HG03460 (cell line): ENCODE measurements around the gene CACNA2D4.

ENCODE experiments used
- ATAC-seq: cut with Tn5 transposase; IDR thresholded peaks from one replicate; pipeline ENCODE4 v1.9.1; 2021; ENCODE audit not compliant: unreplicated experiment

CACNA2D4 gene

DNA sequence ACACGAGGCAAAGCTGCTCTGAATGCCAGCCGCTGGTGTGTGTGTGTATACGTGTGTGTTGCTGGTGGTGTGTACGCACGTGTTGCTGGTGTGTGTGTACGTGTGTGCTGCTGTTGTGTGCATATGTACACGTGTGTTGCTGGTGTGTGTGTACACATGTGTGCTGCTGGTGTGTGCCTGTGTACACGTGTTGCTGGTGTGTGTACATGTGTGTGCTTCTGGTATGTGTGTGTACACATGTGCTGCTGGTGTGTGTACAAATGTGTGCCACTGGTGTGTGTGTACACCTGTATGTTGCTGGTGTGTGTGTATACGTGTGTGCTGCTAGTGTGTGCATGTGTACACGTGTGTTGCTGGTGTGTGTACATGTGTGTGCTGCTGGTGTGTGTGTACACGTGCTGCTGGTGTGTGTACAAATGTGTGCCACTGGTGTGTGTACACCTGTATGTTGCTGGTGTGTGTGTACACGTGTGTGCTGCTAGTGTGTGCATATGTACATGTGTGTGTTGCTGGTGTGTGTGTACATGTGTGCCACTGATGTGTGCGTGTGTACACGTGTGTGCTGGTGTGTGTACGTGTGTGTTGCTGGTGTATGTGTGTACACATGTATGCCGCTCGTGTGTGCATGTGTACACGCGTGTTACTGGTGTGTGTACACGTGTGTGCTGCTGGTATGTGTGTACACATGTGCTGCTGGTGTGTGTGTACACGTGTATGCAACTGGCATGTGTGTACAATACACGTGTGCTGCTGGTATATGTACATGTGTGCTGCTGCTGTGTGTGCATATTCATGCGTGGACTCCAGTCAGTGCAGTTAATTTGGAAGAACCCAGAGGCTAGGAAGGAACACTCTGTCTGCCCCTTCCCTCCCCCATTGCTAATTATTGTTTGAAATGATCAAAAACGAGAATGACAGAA, 47.2 kb downstream of the CACNA2D4 start:
- no peak for ATAC-seq

DNA sequence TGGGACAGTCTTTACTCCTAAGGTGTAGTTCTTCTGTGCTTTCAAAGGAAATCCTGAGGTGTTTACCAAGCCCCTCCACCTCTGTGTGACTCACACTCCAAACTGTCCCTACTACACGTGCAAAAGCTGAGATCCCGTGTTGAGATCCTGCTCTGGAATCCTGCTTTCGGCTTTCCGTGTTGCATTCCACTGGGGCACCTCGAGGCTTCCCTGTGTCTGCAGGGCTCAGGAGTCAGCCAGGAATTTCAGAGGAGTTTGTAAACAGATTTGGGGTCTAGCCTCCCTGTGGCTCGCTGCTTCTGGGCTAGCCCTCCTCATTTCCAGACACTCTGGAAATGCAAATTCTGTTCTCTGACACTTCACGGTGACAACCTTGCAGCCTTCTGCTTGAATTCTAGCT, 48.4 kb downstream of the CACNA2D4 start:
- ATAC-seq: no peak

DNA sequence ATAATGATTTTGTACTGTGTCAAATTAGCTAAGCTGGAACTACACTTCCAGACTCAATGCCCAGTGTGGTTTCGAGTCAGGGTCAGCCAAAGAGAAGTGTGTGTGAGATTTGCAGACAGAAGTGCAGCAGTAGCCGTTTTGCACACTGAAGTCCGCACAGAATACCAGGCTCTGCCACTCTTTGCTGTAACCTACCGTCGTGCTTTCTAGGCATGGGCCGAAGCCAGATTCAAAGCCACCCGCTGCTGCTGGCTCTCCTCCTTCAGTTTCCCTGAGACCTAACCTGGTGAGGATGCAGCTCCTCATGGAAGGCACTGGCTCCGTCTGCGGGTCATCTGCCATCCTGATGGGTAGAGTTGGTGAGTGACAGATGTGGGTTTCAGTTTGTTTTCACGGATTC, 49.3 kb downstream of the CACNA2D4 start:
- ATAC-seq: no peak

DNA sequence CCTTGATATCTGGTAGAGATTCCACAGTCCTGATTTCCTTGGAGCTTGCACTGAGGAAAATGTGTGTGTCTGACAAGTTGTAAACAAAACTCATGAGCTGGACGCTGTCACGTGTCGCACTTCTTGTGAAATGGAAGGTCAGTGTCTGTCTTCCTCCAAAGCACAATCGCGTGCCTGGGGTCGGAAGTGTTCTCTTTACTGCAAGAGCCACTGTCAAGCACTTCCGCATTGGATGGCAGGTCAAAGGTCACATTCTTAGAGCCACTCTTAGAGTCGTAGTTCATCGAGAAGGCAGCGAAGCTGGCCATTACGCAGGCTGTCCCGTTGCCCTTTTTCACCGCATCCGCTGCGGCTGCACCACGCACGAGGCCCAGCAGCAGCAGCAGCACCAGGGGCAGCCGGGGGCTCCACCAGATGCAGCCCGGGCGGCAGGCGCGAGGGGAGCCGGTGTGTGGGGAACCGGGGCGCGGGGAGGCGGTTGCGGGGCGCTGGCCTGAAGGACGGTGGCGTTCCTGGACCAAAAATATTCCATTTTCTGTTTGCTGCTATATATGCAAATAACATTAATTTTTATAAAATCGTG, 53.1 kb downstream of the CACNA2D4 start:
- ATAC-seq: no peak

DNA sequence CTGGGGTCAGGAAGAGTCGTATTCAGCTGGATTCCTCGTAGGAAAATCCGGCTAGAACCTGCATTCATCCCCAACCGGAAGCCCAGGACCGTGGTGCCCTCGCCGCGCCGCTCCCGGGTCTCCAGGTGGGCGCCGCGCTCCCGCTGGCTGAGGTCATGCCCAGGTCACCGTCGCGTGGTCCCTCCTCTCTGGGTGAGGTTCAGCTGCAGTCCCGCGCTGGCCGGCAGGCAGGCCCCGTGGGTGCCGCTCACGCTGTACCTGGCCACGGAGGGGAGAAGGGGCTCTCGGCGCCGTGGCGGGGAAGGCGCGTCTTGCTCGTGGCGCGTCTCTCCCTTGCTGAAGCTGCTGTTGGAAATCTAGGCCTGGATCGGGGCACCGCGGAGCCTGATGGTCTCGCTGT, 53.6 kb downstream of the CACNA2D4 start:
- ATAC-seq: no peak

DNA sequence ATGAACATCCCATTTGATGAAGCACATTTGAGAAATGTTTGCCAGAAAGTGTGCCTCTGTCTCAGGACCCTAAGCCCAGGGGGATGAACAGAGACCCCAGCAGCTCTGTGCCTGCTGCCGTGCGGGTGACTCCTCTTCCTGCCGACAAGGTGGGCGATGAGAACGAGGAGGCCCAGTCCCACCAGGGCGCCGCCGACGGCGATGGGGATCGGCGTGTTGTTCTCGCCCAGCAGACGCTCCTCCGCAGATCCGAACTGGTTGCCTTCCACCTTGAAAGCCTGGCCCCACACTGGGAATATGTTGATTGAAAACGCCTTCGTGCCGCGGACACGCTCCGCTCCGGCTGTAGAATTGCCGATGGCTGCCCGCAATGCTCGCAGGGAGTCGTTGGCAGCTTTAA, 54.0 kb downstream of the CACNA2D4 start:
- ATAC-seq: no peak

DNA sequence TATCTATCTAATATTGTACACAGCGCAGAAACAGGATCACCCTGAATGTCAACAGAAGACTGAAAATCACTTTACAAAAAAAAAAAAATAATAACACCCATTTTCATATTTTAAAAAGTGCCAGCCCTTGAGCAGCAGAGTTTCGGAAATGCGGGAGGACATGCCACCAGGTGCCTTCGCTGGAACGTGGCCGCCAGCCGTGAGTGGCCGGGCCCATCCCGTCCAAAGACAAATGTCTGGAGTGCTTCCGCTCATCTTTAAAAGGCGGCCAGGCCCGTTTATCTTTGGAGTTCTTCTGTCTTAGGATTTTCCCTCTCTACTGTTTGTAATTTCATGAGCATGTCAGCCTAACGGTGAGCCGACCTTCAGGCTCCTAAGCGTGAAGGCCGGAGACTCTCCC, 54.6 kb downstream of the CACNA2D4 start:
- ATAC-seq: no peak

DNA sequence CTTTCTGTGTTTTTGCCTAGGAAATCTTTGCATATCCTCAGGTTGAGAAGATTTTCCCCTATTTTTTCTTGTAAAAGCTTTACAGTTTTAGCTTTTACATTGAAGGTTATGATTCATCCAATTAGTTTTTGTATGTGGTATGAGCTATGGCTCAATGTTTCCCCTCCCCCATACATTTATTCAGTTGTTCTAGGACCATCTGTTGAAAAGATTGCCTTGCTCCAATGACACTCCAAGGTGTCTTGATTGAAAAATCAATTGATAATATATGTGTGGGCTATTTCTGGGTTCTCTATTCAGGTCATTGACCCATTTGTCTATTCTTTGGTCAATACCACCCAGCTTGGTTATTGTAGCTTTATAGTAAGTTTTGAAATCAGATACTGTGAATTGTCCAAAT, 55.5 kb downstream of the CACNA2D4 start:
- ATAC-seq: no peak

DNA sequence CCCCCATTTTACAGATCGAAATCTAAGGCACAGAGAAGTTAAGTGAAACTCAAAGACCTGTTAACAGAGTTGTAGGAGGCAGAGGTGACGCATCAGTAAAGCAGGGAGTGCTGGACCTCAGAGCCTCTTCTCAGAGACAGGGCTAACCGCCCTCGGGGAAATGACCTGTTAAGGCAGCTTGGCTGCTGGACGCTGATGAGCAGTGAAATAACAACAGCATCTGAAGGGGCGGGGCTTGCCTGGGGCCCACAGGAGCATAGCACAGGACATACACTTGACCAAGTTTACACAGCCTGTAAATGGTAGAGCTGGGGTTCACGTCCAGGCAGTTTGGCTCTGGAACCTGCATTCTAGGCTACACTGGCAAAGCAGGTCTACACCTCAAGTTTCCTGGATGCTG, 58.8 kb downstream of the CACNA2D4 start:
- ATAC-seq: no peak

DNA sequence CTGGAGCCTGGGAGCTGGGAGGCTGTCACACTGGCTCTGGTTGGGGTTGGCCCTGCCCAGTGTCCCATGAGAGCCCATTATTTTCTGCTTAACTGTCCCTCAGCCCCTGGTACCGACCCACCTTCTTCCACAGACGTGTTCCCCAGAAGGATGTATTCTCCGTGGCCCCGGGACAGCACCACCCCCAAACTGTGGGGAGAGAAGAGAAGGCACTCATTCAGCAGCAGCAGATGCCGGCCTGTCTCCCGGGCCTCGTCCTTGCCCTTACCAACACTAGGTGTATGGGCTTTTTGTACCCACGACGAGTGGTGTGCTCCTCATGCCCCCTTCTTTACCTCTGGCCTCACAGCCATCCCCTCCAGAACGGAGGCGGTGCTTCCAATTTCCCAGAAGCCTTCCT, 60.0 kb downstream of the CACNA2D4 start:
- ATAC-seq: no peak

DNA sequence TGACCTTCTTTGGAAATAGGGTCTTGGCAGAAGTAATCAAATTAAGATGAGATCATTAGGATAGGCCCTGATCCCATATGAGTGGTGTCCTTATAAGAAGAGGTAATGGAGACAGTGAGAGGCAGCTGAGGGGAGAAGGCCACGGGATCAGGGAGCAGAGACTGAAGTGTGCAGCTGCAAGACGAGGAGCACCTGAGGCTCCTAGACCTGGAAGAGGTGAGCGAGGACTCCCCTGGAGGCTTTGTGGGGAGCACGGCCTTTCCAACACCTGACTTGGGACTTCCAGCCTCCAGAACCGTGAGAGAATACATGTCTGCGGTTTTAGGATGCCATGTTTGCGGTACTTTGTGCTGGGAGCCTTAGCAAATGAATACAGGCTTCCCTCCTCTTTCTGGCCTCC, 60.6 kb downstream of the CACNA2D4 start:
- no peak for ATAC-seq

DNA sequence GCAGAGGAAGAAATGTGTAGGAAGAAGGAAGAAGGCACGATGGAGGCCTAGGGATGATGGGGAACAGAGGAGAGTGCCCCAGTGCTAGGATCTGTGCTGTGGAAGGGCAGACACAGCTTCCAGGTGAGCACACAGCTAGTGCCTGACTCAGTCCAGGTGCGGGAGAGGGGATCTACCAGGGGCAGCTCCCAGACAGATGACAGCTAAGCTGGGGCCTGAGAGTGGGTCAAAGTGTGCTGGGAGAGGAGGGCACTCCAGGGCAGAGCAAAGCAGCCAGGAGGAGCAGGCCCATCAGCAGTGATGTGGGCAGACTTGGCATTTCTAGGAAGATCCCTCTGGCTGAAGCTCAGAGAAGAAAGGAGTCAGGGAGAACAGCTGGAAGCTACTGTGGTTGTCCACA, 61.4 kb downstream of the CACNA2D4 start:
- no peak for ATAC-seq

DNA sequence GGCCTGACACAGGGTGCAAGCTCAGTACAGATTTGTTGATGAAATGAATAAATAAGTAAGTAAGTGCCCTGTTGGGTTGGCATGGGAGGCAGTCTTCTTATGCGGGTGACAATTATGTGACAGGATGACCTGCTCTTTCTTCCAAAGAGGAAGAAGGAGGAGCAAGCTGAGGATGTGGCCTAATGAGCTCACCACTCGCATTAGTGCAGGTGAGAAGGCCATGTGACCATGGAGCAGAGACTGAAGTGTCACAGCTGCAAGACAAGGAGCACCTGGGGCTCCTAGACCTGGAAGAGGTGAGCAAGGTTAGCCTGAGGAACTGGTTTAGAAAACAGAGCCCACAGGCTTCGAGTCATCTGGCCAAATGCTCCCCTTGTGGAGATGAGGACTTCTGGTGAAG, 63.2 kb downstream of the CACNA2D4 start:
- ATAC-seq: no peak

DNA sequence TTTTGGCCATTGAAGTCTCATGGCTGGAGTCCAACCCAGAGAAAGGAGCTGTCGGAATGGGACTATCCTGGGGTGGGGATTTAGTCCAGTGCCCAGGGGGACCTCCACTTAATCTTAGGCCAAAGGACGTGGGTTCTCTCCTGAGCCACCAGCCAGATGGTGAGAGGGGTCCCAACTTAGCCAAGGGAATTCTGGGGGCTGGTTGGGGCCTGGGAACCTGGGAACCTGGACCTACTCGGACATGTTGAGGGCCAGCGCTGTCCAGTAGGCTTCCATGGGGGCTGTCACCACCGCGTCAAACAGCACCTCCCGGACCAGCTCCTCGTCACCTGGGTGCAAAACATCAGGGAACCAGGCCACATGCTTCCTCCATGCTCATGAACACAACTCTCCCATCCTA, 64.7 kb downstream of the CACNA2D4 start:
- no peak for ATAC-seq

DNA sequence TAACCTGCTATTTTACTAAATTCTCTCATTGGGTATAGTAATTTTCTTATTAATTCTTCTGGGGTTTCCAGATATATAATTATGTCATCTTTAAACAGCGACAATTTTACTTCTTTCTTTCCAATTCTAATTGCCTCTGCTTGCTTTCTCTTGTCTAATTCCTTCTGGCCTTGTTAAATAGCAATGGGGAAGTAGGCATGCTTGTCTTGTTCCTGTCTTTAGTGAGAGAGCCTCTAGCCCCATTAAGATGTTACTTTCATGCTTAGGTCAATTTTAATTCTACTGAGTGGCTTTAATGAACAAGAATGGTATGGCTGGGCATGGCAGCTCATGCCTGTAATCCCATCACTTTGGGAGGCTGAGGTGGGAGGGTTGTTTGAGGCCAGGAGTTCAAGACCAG, 66.4 kb downstream of the CACNA2D4 start:
- no peak for ATAC-seq

DNA sequence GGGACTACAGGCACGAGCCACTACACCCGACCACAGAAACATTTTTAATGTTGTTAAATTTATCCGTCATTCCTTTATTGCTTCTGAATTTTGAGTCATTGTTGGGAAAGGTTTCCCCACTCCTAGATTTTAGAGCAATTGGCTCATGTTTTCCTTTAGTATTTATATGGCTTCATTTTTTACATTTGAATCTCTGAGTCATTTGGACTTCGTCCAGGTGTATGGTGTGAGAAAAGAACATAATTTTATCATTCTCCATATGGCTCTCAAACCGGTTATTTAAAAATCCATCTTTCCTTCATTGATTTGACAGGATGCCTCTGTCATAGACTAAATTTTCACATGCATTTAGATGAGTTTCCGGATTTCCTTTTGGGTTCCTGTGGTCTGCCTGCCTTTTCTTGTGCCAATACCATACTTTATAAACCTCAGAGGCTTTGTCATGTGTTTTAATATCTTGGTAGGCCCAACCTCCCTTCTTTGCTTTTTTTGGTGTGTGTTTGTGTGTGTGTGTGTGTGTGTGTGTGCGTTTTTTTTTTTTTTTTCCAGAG, 67.2 kb downstream of the CACNA2D4 start:
- no peak for ATAC-seq

DNA sequence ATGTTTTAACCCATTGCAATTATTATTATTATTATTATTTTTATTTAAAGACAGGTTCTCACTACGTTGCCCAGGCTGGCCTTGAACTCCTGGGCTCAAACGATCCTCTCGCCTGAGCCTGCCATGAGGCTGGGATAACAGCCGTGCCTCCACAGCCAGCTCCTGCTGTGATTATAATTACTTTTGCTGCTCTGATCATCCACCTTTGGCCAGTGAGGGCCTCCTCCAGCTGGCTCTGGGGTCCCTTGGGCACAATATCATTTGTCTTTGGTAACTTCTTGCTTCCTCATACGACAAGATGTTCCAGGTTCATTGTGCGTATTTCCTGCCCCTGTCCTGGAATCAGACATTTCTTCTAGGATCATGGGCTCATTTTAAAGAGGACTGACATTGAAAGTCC, 69.7 kb downstream of the CACNA2D4 start:
- no peak for ATAC-seq

DNA sequence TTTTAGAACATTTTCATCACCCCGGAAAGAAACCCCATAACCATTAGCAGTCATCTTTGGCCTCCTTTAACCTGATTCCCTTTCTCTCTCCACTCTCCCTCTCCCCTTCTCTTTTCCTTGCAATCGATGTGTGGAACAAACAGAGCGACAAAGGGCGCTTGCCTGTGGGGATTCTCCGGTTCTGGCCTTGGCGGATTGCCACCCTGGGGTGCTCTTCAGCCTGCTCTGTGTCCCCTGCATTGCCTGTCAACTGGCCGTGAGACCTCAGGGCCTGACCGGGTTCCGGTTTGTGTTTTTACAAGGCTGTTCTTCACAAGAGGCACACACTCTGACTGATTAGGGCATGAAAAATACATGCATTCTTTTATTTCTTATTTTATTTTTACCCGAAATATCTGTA, 70.3 kb downstream of the CACNA2D4 start:
- no peak for ATAC-seq

DNA sequence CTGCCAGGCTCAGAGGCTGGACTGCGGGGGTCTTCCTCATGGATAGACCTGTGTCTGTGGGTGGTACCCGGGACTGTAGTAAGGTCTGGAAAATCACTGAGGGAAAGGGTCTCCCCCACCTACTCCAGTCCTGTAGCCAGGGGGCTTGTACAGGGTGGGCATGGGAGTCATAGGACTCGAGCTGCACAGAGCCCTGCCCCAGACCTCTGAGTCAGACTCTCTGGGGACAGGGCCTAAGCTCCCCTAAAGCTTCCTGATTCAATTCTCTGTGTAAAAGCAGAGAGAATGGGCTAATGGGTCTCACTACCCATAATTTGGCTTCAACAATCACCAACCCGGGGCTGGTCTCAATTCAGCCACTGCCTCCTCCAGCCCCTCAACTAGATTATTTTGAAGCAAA, 71.0 kb downstream of the CACNA2D4 start:
- no peak for ATAC-seq

DNA sequence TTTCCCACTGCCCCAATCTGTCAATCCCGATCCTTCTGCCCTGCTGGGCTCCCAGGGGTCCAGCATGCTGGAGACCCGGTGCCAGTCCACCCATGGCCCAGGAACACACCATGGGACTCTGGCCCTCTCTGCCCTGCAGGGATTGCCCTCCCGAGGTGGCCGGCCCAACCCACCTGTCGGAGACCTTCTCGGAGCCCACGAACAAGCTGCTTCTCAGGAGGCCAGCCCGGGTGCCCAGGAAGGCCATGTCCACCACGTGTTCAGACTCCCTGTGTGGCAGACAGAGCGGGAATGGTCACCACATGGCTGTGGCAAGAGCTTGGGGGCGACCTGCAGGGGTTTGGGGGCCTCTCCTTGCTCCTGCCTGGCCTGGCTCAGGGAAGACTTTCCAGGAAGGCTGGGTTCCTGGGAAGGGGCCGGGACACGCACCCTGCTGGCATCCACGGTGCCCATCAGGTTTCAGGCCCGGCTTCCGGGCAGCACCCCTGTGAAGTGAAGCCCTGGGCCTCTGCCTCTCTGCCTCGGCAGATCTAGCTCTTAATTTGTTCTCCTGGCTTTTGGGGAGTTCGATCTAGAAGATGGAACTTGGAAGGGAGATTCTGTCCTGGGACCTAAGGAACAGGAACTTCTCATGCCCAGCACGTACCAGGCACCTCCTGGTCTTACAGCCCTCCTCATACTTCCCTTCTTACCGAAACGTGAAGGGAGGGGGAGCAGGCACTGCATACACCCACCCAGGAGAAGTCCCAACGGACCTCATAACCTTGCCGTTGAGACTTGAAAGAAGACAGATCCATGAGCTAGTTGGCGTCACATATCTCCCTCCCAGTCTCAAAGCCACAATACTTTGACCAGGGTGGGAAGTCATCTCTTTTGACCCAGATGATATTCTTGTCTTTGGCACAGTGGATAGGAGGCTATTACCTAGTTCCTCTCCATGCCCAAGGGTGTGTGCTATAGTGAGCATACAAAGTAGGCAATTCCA, 71.7 kb downstream of the CACNA2D4 start:
- no peak for ATAC-seq

DNA sequence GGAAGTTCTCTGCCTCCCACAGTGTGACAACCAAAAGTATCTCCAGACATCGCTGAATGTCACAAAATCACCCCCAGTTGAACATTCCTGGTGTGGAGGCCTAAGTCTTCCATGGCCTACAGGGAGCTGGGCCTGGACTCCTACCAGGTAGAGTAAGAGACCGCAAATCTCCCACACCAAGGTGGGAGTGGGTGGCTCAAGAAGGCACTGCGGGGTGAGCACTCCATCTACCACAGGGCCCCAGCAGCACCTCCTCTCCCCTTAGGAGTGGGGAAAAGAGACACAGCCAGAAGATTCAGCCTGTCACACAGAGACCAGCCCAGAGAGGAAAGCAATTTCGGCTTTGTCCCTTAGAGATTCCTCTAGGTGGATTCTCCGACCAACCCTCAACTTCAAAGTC, 72.6 kb downstream of the CACNA2D4 start:
- ATAC-seq: no peak
